H1 (cell line): ENCODE data around the gene MIB1. TPM values are rescaled to one million over a fixed set of nuclear protein-coding genes. Genes with fewer than 3 reads are reported as not detected.

Source experiments
- CTCF ChIA-PET: fragments of 300-600 bp; sonication (Branson Sonifier 250); formaldehyde crosslinking; loops from one replicate; lab custom pipeline; 2021; ENCODE audit not compliant: partially characterized antibody; lab: Charles Lee
- POLR2A ChIA-PET: fragments of 300-600 bp; sonication (Branson Sonifier 250); formaldehyde crosslinking; loops from one replicate; lab custom pipeline; 2021; ENCODE audit warnings: inconsistent platforms; ENCODE audit not compliant: partially characterized antibody; lab: Charles Lee
- DNase-seq, 2 experiments: peaks; one replicate each; pipeline versions ENCODE4 v3.0.0 to v3.0.0-alpha.2; 2010 to 2022; ENCODE audit warnings: low spot score in 2 of 2, low read depth in 1 of 2, mixed read lengths in 1 of 2
- FAIRE-seq: peaks from 2 replicates; lab custom pipeline; 2011; peaks lifted over from hg19 to GRCh38; lab: Jason Lieb, UNC
- H2AFZ ChIP-seq: 2 replicates; pipeline ENCODE4 v1.8.1; 2012; ENCODE audit warnings: low read length, inconsistent platforms
- H2AK5ac ChIP-seq: 2 replicates; pipeline ENCODE4 v1.6.1; 2013; ENCODE audit warnings: low read depth, low read length
- H2BK120ac ChIP-seq: replicated peaks from 2 replicates; pipeline ENCODE3; 2013; ENCODE audit warnings: low read depth, low read length, inconsistent platforms
- H2BK12ac ChIP-seq: 2 replicates; pipeline ENCODE4 v1.6.1; 2013; ENCODE audit warnings: low read depth, low read length
- H2BK15ac ChIP-seq: 2 replicates; pipeline ENCODE4 v1.6.1; 2013; ENCODE audit warnings: low read length
- H2BK20ac ChIP-seq: 2 replicates; pipeline ENCODE4 v1.6.1; 2013; ENCODE audit warnings: low read length
- H2BK5ac ChIP-seq: 2 replicates; pipeline ENCODE4 v1.6.1; 2013; ENCODE audit warnings: low read depth, low read length
- H3K14ac ChIP-seq: 2 replicates; pipeline ENCODE4 v1.6.1; 2013; ENCODE audit warnings: inconsistent platforms; ENCODE audit not compliant: insufficient read length
- H3K18ac ChIP-seq: 2 replicates; pipeline ENCODE4 v1.6.1; 2013; ENCODE audit warnings: low read length; ENCODE audit errors: extremely low read depth
- H3K23ac ChIP-seq: 2 replicates; pipeline ENCODE4 v1.6.1; 2013; ENCODE audit warnings: inconsistent platforms; ENCODE audit not compliant: insufficient read length
- H3K23me2 ChIP-seq: 2 replicates; pipeline ENCODE4 v1.6.1; 2013; ENCODE audit warnings: low read depth, low read length
- H3K27ac ChIP-seq: 2 replicates; pipeline ENCODE4 v1.6.1; 2011; ENCODE audit warnings: low read depth, low read length, inconsistent platforms
- H3K27me3 ChIP-seq, 4 experiments: replicated peaks in 1 of 4; 1 replicate in 1 of 4; 2 replicates in 3 of 4; pipeline versions ENCODE4 v1.6.1 to v1.8.1; 2011 to 2013; ENCODE audit warnings: low read length in 3 of 4, mild to moderate bottlenecking in 3 of 4, inconsistent platforms in 2 of 4, mixed read lengths in 2 of 4, moderate library complexity in 1 of 4; ENCODE audit not compliant: control insufficient read depth in 3 of 4, insufficient read depth in 3 of 4; ENCODE audit errors: extremely low read depth in 1 of 4
- H3K36me3 ChIP-seq, 4 experiments: 2 replicates each; pipeline versions ENCODE4 v1.6.1 to v1.8.1; 2011 to 2013; ENCODE audit warnings: mild to moderate bottlenecking in 4 of 4, low read length in 3 of 4, moderate library complexity in 2 of 4, control low read depth in 1 of 4, inconsistent platforms in 1 of 4; ENCODE audit not compliant: insufficient read depth in 4 of 4, control insufficient read depth in 2 of 4
- H3K4ac ChIP-seq: replicated peaks from 2 replicates; pipeline ENCODE3; 2013; ENCODE audit warnings: low read length, low read depth, mixed read lengths, inconsistent platforms; ENCODE audit not compliant: insufficient read length
- H3K4me1 ChIP-seq, 4 experiments: replicated peaks in 1 of 4; 1 replicate in 1 of 4; 2 replicates in 3 of 4; pipeline versions ENCODE4 v1.6.1 to v1.8.1; 2011 to 2013; ENCODE audit warnings: low read length in 3 of 4, inconsistent platforms in 2 of 4, mixed read lengths in 1 of 4; ENCODE audit not compliant: insufficient read depth in 4 of 4, control insufficient read depth in 3 of 4
- H3K4me2 ChIP-seq, 2 experiments: 2 replicates each; pipeline versions ENCODE4 v1.6.1 to v1.8.1; 2011 to 2013; ENCODE audit warnings: low read depth in 2 of 2, low read length in 2 of 2, control low read depth in 1 of 2, inconsistent platforms in 1 of 2, mild to moderate bottlenecking in 1 of 2; ENCODE audit not compliant: insufficient read depth in 1 of 2
- H3K4me3 ChIP-seq, 4 experiments: fragments of 200-600, 300-600 bp in 1 of 4; sonication (generic), shearing (Covaris generic), sonication (Bioruptor Twin) in 1 of 4; 2 replicates each; pipeline versions ENCODE4 v1.5.1 to v1.8.1; 2011 to 2016; ENCODE audit warnings: low read length in 4 of 4, low read depth in 3 of 4, control low read depth in 2 of 4, inconsistent platforms in 2 of 4, mild to moderate bottlenecking in 2 of 4, mixed read lengths in 1 of 4, moderate library complexity in 1 of 4; ENCODE audit not compliant: insufficient read depth in 2 of 4; ENCODE audit errors: extremely low read depth in 1 of 4
- H3K56ac ChIP-seq: replicated peaks from 2 replicates; pipeline ENCODE3; 2013; ENCODE audit warnings: low read depth, mild to moderate bottlenecking, mixed read lengths, low read length, inconsistent platforms; ENCODE audit not compliant: insufficient read length
- H3K79me1 ChIP-seq: 2 replicates; pipeline ENCODE4 v1.6.1; 2013; ENCODE audit warnings: low read depth, low read length, control low read depth
- H3K79me2 ChIP-seq, 2 experiments: 2 replicates each; pipeline versions ENCODE4 v1.6.1 to v1.8.1; 2012 to 2013; ENCODE audit warnings: low read length in 2 of 2, mild to moderate bottlenecking in 2 of 2, inconsistent platforms in 1 of 2; ENCODE audit not compliant: insufficient read depth in 2 of 2, control insufficient read depth in 1 of 2
- H3K9ac ChIP-seq, 4 experiments: replicated peaks in 1 of 4; 1 replicate in 1 of 4; 2 replicates in 3 of 4; pipeline versions ENCODE4 v1.6.1 to v1.8.1; 2011 to 2013; ENCODE audit warnings: low read depth in 3 of 4, low read length in 3 of 4, control low read depth in 2 of 4, mild to moderate bottlenecking in 2 of 4, moderate library complexity in 2 of 4, inconsistent platforms in 1 of 4; ENCODE audit errors: extremely low read depth in 1 of 4
- H3K9me3 ChIP-seq, 2 experiments: 2 replicates each; pipeline versions ENCODE4 v1.6.1 to v1.8.1; 2012 to 2013; ENCODE audit warnings: mild to moderate bottlenecking in 2 of 2, moderate library complexity in 2 of 2, control low read depth in 1 of 2, inconsistent platforms in 1 of 2, low read depth in 1 of 2, low read length in 1 of 2, mixed read lengths in 1 of 2; ENCODE audit not compliant: insufficient read depth in 2 of 2
- H4K20me1 ChIP-seq, 2 experiments: replicated peaks in 1 of 2; 2 replicates each; pipeline versions ENCODE3 to v1.8.1; 2011 to 2013; ENCODE audit warnings: inconsistent platforms in 2 of 2, low read length in 2 of 2, mild to moderate bottlenecking in 1 of 2; ENCODE audit not compliant: insufficient read depth in 2 of 2, control insufficient read depth in 1 of 2
- H4K5ac ChIP-seq: 2 replicates; pipeline ENCODE4 v1.6.1; 2013; ENCODE audit warnings: low read length, low read depth, mixed read lengths, inconsistent platforms; ENCODE audit not compliant: insufficient read length
- H4K8ac ChIP-seq: 2 replicates; pipeline ENCODE4 v1.8.0; 2013; ENCODE audit warnings: mild to moderate bottlenecking, moderate library complexity, low read length, inconsistent platforms; ENCODE audit not compliant: insufficient read depth; ENCODE audit errors: extremely low read depth
- H4K91ac ChIP-seq: replicated peaks from 2 replicates; pipeline ENCODE3; 2013; ENCODE audit warnings: low read length, mixed read lengths, inconsistent platforms; ENCODE audit not compliant: insufficient read length
- ASH2L ChIP-seq: fragments of 200-600, 300-600 bp; sonication (generic); IDR thresholded peaks from one replicate; pipeline ENCODE4 v1.7.1; 2017; ENCODE audit warnings: low read length
- ATF3 ChIP-seq: IDR thresholded peaks from 2 replicates; pipeline ENCODE4 v1.6.1; 2011; ENCODE audit warnings: low read depth, mild to moderate bottlenecking, low read length; ENCODE audit not compliant: insufficient read depth
- CREB1 ChIP-seq: IDR thresholded peaks from 2 replicates; pipeline ENCODE4 v1.6.1; 2012; ENCODE audit warnings: inconsistent platforms
- E2F6 ChIP-seq: IDR thresholded peaks from 2 replicates; pipeline ENCODE4 v1.6.1; 2012; ENCODE audit warnings: inconsistent platforms
- EP300 ChIP-seq, 2 experiments: IDR thresholded peaks; 1 replicate in 1 of 2; 2 replicates in 1 of 2; pipeline ENCODE4 v1.6.1; 2011 to 2012; ENCODE audit warnings: low read depth in 2 of 2, low read length in 2 of 2, mild to moderate bottlenecking in 2 of 2, borderline replicate concordance in 1 of 2, inconsistent platforms in 1 of 2, moderate library complexity in 1 of 2
- GABPA ChIP-seq: IDR thresholded peaks from 2 replicates; pipeline ENCODE4 v1.6.1; 2011; ENCODE audit warnings: mild to moderate bottlenecking, low read length, moderate library complexity, borderline replicate concordance; ENCODE audit not compliant: insufficient read depth
- JUN ChIP-seq: IDR thresholded peaks from 2 replicates; pipeline ENCODE4 v1.6.1; 2011; ENCODE audit warnings: low read depth, mild to moderate bottlenecking, improper control_type of control experiment, low read length
- JUND ChIP-seq: IDR thresholded peaks from 2 replicates; pipeline ENCODE4 v1.6.1; 2011; ENCODE audit warnings: mild to moderate bottlenecking, improper control_type of control experiment, low read length
- POLR2AphosphoS5 ChIP-seq: IDR thresholded peaks from 2 replicates; pipeline ENCODE4 v1.6.1; 2011; ENCODE audit warnings: low read depth, low read length
- POU5F1 ChIP-seq: IDR thresholded peaks from 2 replicates; pipeline ENCODE4 v1.6.1; 2011; ENCODE audit warnings: low read depth, mild to moderate bottlenecking, low read length, moderate library complexity
- SAP30 ChIP-seq: fragments of 300-600 bp; sonication (generic); IDR thresholded peaks from 2 replicates; pipeline ENCODE4 v1.7.1; 2012; ENCODE audit warnings: low read length, moderate library complexity, mild to moderate bottlenecking, inconsistent platforms; ENCODE audit not compliant: insufficient read depth, insufficient replicate concordance
- SRF ChIP-seq: IDR thresholded peaks from 2 replicates; pipeline ENCODE4 v1.6.1; 2011; ENCODE audit warnings: mild to moderate bottlenecking, low read depth, low read length, moderate library complexity
- SUZ12 ChIP-seq: fragments of 200-600 bp; sonication (generic); IDR thresholded peaks from 2 replicates; pipeline ENCODE4 v1.6.1; 2012; ENCODE audit warnings: mild to moderate bottlenecking, inconsistent platforms, low read length, moderate library complexity, mixed read lengths
- TBP ChIP-seq: IDR thresholded peaks from 2 replicates; pipeline ENCODE4 v1.6.1; 2011; ENCODE audit warnings: low read depth, low read length, improper control_type of control experiment
- TCF12 ChIP-seq: IDR thresholded peaks from 2 replicates; pipeline ENCODE4 v1.6.1; 2011; ENCODE audit warnings: low read depth, mild to moderate bottlenecking, low read length
- polyA plus RNA-seq, 7 experiments: library from polyadenylated mRNA; depleted of rRNA in 3 of 7; stranded (reverse) in 5 of 7; unstranded in 2 of 7; fragments of >200 nt in 5 of 7; fragments of 200-250 nt in 2 of 7; gene quantifications; 1 replicate in 5 of 7; 2 replicates in 1 of 7; 4 replicates in 1 of 7; pipeline versions ENCODE4 v1.2.1 to v1.2.3, GENCODE V29; 2011 to 2013; ENCODE audit warnings: missing spikeins in 2 of 7, mixed read lengths in 2 of 7
- total RNA-seq: library from RNA; stranded (reverse); fragmentation: NEBNext Ultra II Directional; extraction: Animal tissue kit (Norgen Biotek cat#: 25700); gene quantifications from 2 replicates; pipeline ENCODE4 v1.2.1, GENCODE V29; 2021

The MIB1 gene
- total and polyA plus RNA-seq, 2 of the 8 experiments (the other 6 are each of a cell fraction or from before 2014, with no cell fraction given) = 8.2 to 60.3 TPM

GRCh38 chr18:21760321-21760720 is 19.7 kb downstream of the MIB1 start:
- ChIA-PET POLR2A (no interaction called here), CTCF (interaction anchor here (0.6 to 1.2 kb wide), 4 partner anchors 8 to 194 kb away, joined by 3 to 4 read pairs (median 3); no protein-coding TSS in a partner anchor)
- H3K4ac ChIP-seq = no peak overlapping the region
- no peak overlapping the region for H2AK5ac ChIP-seq
- H3K27ac ChIP-seq = no peak overlapping the region
- no peak overlapping the region for H4K91ac ChIP-seq
- no peak overlapping the region for H3K9ac ChIP-seq
- H2BK15ac ChIP-seq = no peak overlapping the region
- H3K36me3 ChIP-seq = no peaks in the 10 kb centered on the region; a peak in 1 of 8 replicates
- no peaks in the 10 kb centered on the region for H3K27me3 ChIP-seq
- 0 out of 2 replicates have a peak, but pooled peaks cover 2% of the 10 kb centered on the region for H3K79me1 ChIP-seq
- no peaks in the 10 kb centered on the region for H3K23me2 ChIP-seq
- no peak overlapping the region for H4K8ac ChIP-seq
- H4K5ac ChIP-seq = no peak overlapping the region
- no peak overlapping the region for H2BK120ac ChIP-seq
- H3K4me1 ChIP-seq = peaks cover 0 to 5% (median 4%) of the 10 kb centered on the region in 4 experiments; a peak in 2 of 7 replicates
- H2AFZ ChIP-seq = no peak overlapping the region
- no peak overlapping the region for H3K56ac ChIP-seq
- H2BK20ac ChIP-seq = no peak overlapping the region
- no peak for TF ChIP-seq EP300 (IDR thresholded peaks at IDR 0.05; ENCODE audit: borderline replicate concordance in 1 of 2, low read depth in 2 of 2, low read length in 2 of 2)
- TF ChIP-seq TBP = no peak
- TF ChIP-seq POLR2AphosphoS5 = no peak
- no peak for TF ChIP-seq POU5F1
- no peak for TF ChIP-seq TCF12
- TF ChIP-seq SRF = no peak
- no peak for TF ChIP-seq JUND
- TF ChIP-seq GABPA = no peak
- TF ChIP-seq JUN = no peak
- TF ChIP-seq E2F6 = no peak
- no peak for TF ChIP-seq ASH2L
- TF ChIP-seq CREB1 = no peak
- no peak for TF ChIP-seq SAP30
- TF ChIP-seq SUZ12 = no peak
- TF ChIP-seq ATF3 = no peak
- DNase-seq (no peak), FAIRE-seq (no peak)
- no peak overlapping the region for H2BK12ac ChIP-seq
- peaks cover 4 to 12% of the 10 kb centered on the region in 2 experiments for H4K20me1 ChIP-seq
- H3K9me3 ChIP-seq = no peaks in the 10 kb centered on the region
- H3K18ac ChIP-seq = no peak overlapping the region
- H2BK5ac ChIP-seq = no peak overlapping the region
- H3K4me3 ChIP-seq = no peak overlapping the region
- H3K79me2 ChIP-seq = peaks cover 3 to 95% of the 10 kb centered on the region in 2 experiments
- no peak overlapping the region for H3K23ac ChIP-seq
- H3K4me2 ChIP-seq = no peak overlapping the region
- H3K14ac ChIP-seq = no peak overlapping the region
